Occipital lobe (tissue), 2 donors: Measurements from ENCODE around the gene ARAP3. TPM values are rescaled to one million over a fixed set of nuclear protein-coding genes. Genes with fewer than 3 reads are reported as not detected.
A peak's percentile ranks its signal among the peaks of the same experiment; 100 is the strongest.

Experiments used
- DNase-seq: peaks from one replicate; lab custom pipeline; 2025; lab: John Stamatoyannopoulos, UW
- total RNA-seq: library from RNA; depleted of rRNA; stranded (reverse); fragments of >200 nt; gene quantifications from one replicate; pipeline ENCODE4 v1.2.3, GENCODE V29; 2014

The ARAP3 gene
- total RNA-seq, 1 donor from 2014 or later = 3.3 TPM

DNA sequence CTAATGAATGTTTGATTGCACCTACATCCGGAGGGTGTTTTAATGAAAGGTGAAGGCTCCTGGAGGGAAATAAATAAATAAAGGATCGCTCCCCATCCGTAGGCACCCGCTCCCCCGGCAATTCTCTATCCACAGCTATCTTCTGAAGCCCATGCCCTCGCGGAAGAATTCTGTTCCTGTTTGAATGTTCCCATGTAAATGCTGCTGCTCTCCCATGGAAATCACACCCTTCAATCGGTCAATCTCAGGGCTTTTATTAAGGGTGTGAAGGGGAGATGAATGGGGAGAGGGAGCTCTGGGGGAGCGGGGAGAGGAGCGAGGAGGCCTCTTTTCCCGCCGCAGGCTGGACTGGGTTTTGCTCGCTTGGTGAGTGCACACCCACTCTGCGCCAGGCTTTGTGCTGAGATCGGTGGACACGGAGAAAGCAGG, 21.1 kb upstream of the ARAP3 start:
- DNase-seq = no peak

DNA sequence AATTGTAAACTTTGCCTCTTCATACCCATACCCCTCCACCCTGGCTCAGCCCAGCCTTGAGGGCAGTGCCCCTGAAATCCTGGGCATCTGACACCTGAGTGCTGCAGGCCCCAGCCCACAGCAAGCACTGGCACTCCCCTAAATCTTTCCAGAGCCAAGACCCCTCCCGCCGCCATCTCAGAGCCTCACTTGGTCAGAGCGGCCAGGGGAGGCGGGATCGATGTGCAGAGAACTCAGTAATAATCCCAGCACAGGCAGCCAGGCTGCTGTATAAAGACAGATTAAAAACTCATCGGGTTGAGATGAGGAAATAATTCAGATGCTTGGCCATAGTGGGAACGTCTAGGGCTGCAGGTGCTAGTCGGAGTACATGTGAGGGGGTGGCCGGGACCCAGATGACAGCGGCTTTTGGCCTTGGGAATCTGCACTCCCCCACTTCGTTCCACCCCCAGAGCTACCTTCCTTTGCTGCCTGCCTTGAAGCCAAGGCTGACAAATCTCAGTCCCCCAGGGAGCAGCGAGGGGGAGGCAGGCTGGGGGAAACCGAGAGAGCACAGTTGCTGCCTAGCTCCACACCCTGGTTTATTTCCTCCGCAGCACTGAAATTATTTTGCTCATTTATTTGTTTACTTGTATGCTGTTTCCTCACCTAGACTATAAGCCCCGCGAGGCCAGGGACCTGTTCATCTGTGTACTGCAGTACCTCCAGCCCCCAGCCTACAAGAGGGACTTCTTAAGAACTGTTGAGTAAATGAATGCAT, 19.5 kb upstream of the ARAP3 start:
- no peak for DNase-seq

DNA sequence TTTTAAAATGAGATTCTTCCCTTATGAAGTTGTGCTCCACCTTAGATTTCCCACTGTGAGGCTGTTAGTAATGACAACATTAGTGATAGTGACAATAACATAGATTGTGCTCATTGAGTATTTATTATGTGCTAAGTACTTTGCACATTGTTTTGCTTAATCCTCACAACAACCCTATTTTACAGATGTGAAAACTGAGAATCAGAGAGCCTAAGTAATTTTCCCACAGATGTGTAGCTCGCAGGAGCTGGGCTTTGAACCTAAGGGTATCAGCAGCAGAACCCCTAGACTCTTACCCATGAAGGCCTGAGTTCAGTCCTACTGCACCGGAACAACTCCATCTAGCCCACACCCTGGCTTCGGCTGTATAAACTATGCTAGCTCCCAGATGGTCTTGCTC, 15.6 kb upstream of the ARAP3 start:
- no peak for DNase-seq

GRCh38 chr5:141696431-141696830, 14.4 kb upstream of the ARAP3 start:
- no peak for DNase-seq

DNA sequence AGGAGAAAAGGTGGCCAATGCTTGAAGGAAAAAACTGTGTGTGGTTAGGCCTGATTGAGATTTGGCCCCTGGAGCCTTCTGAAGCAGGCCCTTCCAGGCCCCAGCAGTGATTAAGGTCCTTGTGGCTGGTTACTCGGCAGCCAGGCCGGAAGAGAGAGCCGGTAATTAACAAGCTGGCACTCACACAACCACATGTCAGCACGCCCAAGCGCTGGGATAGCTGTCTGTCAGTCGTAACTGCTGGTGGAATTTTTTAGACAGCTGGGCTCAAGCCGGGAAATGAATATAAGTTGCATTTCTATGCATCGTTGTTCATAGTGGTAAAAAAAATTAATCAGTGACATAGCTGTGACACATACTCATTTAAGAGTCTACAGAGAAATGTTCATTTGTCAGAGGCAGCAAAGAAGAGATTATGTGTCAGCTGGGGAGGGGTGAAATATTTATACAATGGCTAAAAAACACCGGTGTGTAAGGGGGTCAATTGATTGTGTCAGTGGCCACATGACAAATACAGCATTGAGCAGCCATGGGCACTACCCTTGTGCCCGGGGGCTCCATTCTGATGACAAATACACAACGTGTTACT, 13.7 kb upstream of the ARAP3 start:
- DNase-seq = no peak

DNA sequence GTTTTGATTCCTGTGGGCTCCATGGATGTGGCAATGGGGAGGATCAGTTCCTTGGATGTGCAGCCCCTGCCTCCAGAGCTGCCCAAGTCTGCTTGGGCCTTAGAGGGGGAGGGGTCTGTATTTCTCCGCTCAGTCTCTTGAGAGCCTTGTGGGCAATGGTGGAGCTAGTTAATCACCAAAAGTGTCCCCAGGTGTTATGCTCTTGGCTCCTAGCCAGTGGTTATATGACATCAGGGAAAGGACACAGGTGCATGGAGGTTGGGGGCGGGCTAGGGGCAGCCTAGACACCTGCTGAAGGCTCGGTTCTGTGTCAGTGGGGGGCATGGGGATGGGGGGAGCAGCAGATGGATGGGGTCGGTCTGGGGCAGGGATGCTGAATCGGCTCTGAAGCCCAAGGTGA, 12.4 kb upstream of the ARAP3 start:
- DNase-seq = no peak

DNA sequence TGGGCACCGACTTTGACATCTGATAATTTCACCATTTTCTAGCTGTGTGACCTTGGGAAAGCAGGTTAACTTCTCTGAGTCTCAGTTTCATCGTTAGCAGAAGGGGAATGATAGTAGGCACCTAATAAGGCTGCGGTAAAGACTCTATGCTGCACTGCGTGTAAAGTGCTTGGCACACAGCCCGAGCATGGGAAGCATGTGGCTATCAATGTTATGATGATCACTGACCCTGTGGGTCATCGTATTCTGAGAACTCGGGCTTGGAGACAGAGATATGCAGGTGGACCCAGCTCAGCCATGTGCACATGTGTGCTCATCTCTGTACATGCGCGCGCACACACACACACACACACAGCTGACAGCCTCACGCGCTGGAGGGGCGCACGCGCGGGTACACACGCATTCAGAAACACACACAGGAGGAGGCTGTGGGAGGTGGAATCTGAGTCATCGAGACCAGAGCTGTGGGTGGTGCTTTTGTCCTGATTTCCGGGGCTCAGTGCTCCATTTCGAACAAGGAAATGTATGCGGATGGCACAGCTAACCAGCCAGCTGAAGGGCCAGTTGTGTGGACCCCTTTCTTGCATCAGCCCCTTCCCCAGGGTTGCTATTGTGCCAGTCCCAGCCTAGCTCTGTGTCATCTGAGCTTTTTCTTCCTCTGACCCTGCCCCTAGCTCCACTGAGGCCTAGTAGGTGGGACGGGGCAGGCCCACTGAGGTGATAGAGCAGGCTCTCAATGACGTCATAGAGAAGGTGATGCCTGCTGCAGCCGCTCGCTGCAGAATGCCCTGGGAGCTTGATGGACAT, 11.1 kb upstream of the ARAP3 start:
- DNase-seq = peak; percentile 79

GRCh38 chr5:141692533-141692888, 10.5 kb upstream of the ARAP3 start:
- no peak for DNase-seq

GRCh38 chr5:141691867-141692532, 10.0 kb upstream of the ARAP3 start:
- peak; percentile 80 for DNase-seq

GRCh38 chr5:141691286-141691866, 9.3 kb upstream of the ARAP3 start:
- DNase-seq = no peak

GRCh38 chr5:141686648-141687416, 4.8 kb upstream of the ARAP3 start:
- DNase-seq = no peak

DNA sequence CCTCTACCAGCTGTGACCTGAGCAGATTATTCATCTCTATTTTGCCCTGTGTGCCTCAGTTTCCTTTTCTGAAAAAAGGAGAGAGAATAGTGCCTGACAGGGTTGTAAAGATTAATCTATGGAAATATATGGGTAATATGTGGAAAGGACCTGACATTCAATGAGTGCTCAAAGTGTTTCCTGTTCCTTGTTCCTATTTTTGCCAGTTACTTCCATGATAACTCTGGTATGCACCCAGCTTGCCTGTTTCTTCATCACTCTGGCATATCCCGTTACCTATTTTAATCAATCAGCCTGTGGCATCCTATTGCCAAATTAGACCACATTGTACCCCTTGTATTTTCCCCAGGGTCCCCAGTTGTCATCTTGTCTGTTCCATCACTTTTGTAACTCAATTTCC, 3.6 kb upstream of the ARAP3 start:
- DNase-seq = no peak

DNA sequence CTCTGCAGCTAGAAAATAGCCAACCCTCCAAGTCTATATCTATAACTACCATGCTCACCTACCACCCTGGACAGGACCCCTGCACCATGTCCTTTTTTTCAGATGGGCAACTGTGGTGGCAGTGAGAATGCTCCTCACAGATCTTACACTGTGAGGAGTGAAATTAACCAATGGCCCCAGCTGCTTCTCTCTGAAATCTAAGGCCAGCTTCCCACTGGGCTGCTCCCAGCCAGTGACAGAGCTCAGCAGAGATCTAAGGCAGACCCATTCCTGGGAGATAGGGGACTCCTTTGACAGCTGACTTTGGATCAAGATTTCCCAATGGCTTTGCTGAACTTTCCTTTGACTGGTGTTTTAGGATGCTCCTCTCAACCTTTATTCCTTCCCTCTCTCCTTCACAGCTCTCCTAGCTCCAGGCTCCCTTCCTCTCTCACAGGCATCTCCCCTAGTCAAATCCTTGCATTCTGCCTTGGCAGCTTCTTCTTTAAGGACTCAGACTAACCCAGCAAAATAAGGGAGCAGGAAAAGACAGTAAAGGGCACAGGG, 1.6 kb upstream of the ARAP3 start:
- no peak for DNase-seq

GRCh38 chr5:141681295-141681694, 735 bp downstream of the ARAP3 start:
- DNase-seq = no peak

DNA sequence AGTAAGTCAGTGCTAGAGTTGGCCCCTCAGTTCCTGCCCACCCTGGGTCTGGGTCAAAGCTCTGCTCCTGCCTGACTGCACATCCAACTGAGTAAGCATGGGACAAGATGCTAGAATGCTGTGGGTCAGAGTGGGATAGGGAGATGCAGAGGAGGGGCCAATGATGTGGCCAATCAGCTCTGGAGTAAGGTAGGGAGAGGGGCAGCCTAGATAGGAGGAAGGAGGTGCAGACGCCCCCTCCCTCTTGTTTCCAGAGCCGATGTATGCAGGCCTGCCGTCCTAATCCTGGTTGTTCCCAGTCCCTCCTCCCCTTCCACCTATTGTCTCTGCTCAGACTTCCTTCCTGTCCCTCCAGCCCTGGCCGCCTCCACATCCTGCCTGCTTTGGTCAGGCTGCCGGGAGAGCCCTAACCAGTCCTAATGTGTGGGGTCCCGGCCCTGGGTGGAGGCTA, 1.3 kb downstream of the ARAP3 start:
- DNase-seq = no peak

GRCh38 chr5:141680178-141680577, 1.9 kb downstream of the ARAP3 start:
- no peak for DNase-seq

DNA sequence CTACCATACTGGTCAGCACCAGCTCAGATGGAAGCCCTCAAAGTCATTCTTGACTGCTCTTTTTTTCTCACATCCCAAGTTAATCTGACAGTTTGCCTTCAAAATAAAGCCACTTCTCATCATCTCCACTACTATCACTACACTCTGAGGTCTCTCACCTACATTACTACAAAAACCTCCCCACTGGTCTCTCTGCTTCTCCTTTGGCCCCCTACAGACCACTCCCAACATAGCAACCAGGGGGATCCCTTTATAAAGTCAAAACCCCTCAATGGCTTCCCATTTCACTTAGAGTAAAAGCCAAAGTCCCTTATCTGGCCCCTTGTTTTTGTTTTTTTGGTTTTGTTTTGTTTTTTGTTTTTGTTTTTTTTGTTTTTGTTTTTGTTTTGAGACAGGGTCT, 4.6 kb downstream of the ARAP3 start:
- DNase-seq = no peak

GRCh38 chr5:141675672-141676071, 6.4 kb downstream of the ARAP3 start:
- DNase-seq = no peak

GRCh38 chr5:141674747-141675146, 7.3 kb downstream of the ARAP3 start:
- no peak for DNase-seq
